GM19043 (cell line): ENCODE results near the gene MBD2.

ENCODE experiments used
- ATAC-seq: cut with Tn5 transposase; IDR thresholded peaks from one replicate; pipeline ENCODE4 v1.9.1; 2021; ENCODE audit warnings: low read depth; ENCODE audit not compliant: unreplicated experiment

The MBD2 gene

GRCh38 chr18:54116541-54117257 is 107.8 kb downstream of the MBD2 start:
- ATAC-seq, result no peak

GRCh38 chr18:54112356-54112755 is 112.1 kb downstream of the MBD2 start:
- ATAC-seq, result no peak

- ATAC-seq, result no peak
These were observed 115.3 kb downstream of the MBD2 start for GRCh38 chr18:54109131-54109683.

- no peak for ATAC-seq
These were observed 122.3 kb downstream of the MBD2 start for GRCh38 chr18:54102123-54102522.
